B cell (primary cell): ENCODE data around the gene RBMS3. TPM values are rescaled to one million over a fixed set of nuclear protein-coding genes. Genes with fewer than 3 reads are reported as not detected.
"Not testable (repeated sequence)": the region's sequence is repeated elsewhere in the genome, so short reads cannot be mapped to it uniquely, and the experiment has no call there.

Source experiments
- ATAC-seq: fragments of 200-7000 bp; cut with Tn5 transposase; one replicate; pipeline ENCODE4 v1.10.0; 2021; ENCODE audit warnings: low read depth, mild to moderate bottlenecking, moderate number of reproducible peaks, moderate library complexity
- CTCF ChIA-PET: fragments of 350-600 bp; sonication (Branson Sonifier 250); formaldehyde crosslinking; loops from one replicate; lab custom pipeline; 2021; ENCODE audit warnings: antibody characterized with exemption, inconsistent platforms; lab: Charles Lee
- POLR2A ChIA-PET: fragments of 350-600 bp; sonication (Branson Sonifier 250); formaldehyde crosslinking; loops from one replicate; lab custom pipeline; 2021; ENCODE audit warnings: antibody characterized with exemption; lab: Charles Lee
- DNase-seq: peaks from one replicate; pipeline ENCODE4 v3.0.0; 2013
- H2AFZ ChIP-seq: 2 replicates; pipeline ENCODE4 v1.6.1; 2012; ENCODE audit warnings: mild to moderate bottlenecking, low read depth, low read length; ENCODE audit not compliant: insufficient read depth, poor library complexity, severe bottlenecking
- H3K27ac ChIP-seq, 2 donors: 1 replicate in 1 of 2; 2 replicates in 1 of 2; pipeline ENCODE4 v1.5.1; 2012 to 2013; ENCODE audit warnings: low read length in 2 of 2, mild to moderate bottlenecking in 2 of 2, moderate library complexity in 1 of 2
- H3K27me3 ChIP-seq, 4 experiments: fragments of 200-600 bp in 1 of 4; sonication (generic) in 1 of 4; replicated peaks in 1 of 4; 1 replicate in 2 of 4; 2 replicates in 2 of 4; pipeline versions ENCODE4 v1.6.1 to v1.7.0; 2013 to 2016; ENCODE audit warnings: low read length in 3 of 4, mild to moderate bottlenecking in 2 of 4, mixed read lengths in 1 of 4, moderate library complexity in 1 of 4; ENCODE audit not compliant: insufficient read depth in 4 of 4, control insufficient read depth in 3 of 4; ENCODE audit errors: control extremely low read depth in 1 of 4
- H3K36me3 ChIP-seq, 2 experiments: replicated peaks in 1 of 2; 1 replicate in 1 of 2; 2 replicates in 1 of 2; pipeline versions ENCODE4 v1.6.1 to v1.7.1; 2013; ENCODE audit warnings: low read length in 1 of 2; ENCODE audit not compliant: insufficient read depth in 2 of 2, control insufficient read depth in 1 of 2; ENCODE audit errors: control extremely low read depth in 1 of 2, extremely low read depth in 1 of 2
- H3K4me1 ChIP-seq, 2 donors: fragments of 200-600 bp in 1 of 2; sonication (generic) in 1 of 2; 1 replicate in 1 of 2; 2 replicates in 1 of 2; pipeline versions ENCODE4 v1.5.1 to v1.6.1; 2013 to 2017; ENCODE audit warnings: low read length in 2 of 2; ENCODE audit not compliant: control insufficient read depth in 2 of 2, insufficient read depth in 2 of 2
- H3K4me2 ChIP-seq: replicated peaks from 2 replicates; pipeline ENCODE3; 2012; ENCODE audit warnings: mild to moderate bottlenecking, low read depth, low read length; ENCODE audit not compliant: poor library complexity, severe bottlenecking
- H3K4me3 ChIP-seq, 5 experiments: fragments of 200-600 bp in 1 of 5; sonication (generic) in 1 of 5; 1 replicate in 3 of 5; 2 replicates in 2 of 5; pipeline versions ENCODE4 v1.5.1 to v1.7.0; 2011 to 2016; ENCODE audit warnings: low read length in 4 of 5, mild to moderate bottlenecking in 4 of 5, low read depth in 2 of 5, control low read depth in 1 of 5, moderate library complexity in 1 of 5; ENCODE audit not compliant: insufficient read depth in 1 of 5; ENCODE audit errors: control extremely low read depth in 1 of 5, extremely low read depth in 1 of 5
- H3K79me2 ChIP-seq: fragments of 200-600 bp; sonication (generic); one replicate; pipeline ENCODE4 v1.6.0; 2016; ENCODE audit warnings: low read length; ENCODE audit not compliant: control insufficient read depth, insufficient read depth
- H3K9ac ChIP-seq: fragments of 200-600 bp; sonication (generic); 2 replicates; pipeline ENCODE4 v1.6.1; 2017; ENCODE audit warnings: mild to moderate bottlenecking, low read length, moderate library complexity
- H3K9me3 ChIP-seq, 3 donors: one replicate each; pipeline versions ENCODE4 v1.6.1 to v1.7.1; 2013; ENCODE audit warnings: low read length in 2 of 3; ENCODE audit not compliant: control insufficient read depth in 2 of 3, insufficient read depth in 1 of 3; ENCODE audit errors: control extremely low read depth in 1 of 3
- H4K20me1 ChIP-seq: 2 replicates; pipeline ENCODE4 v1.6.0; 2012; ENCODE audit warnings: mild to moderate bottlenecking, low read length; ENCODE audit not compliant: insufficient read depth, control insufficient read depth, poor library complexity, severe bottlenecking
- H3K27ac Mint-ChIP-seq: one replicate; pipeline ENCODE4 v1.8.0; 2021; ENCODE audit warnings: mixed read lengths
- H3K27me3 Mint-ChIP-seq: one replicate; pipeline ENCODE4 v1.8.0; 2021; ENCODE audit warnings: mixed read lengths
- H3K4me1 Mint-ChIP-seq: one replicate; pipeline ENCODE4 v1.8.0; 2021; ENCODE audit warnings: mixed read lengths
- H3K4me3 Mint-ChIP-seq: one replicate; pipeline ENCODE4 v1.8.0; 2021; ENCODE audit warnings: mixed read lengths
- H3K9me3 Mint-ChIP-seq: one replicate; pipeline ENCODE4 v1.8.0; 2022; ENCODE audit warnings: mixed read lengths; ENCODE audit not compliant: insufficient read depth
- EZH2 ChIP-seq: IDR thresholded peaks from 2 replicates; pipeline ENCODE4 v1.6.1; 2012; ENCODE audit warnings: borderline replicate concordance, low read depth, mild to moderate bottlenecking, moderate library complexity, low read length; ENCODE audit not compliant: insufficient read depth, poor library complexity, severe bottlenecking
- WGBS: methylation state at CpG from one replicate; pipeline ENCODE4 v1.1.5; 2013; ENCODE audit warnings: missing lambda C conversion rate; ENCODE audit not compliant: insufficient coverage; 5-methylcytosine and 5-hydroxymethylcytosine counted together
- intact Hi-C: fragments of 100-400 bp; cut with micrococcal nuclease; formaldehyde crosslinking; loops from one replicate; pipeline ENCODE4 v1.10.0; 2022
- polyA plus RNA-seq: library from polyadenylated mRNA; depleted of rRNA; stranded (reverse); fragments of >200 nt; gene quantifications from 2 replicates; pipeline ENCODE4 v1.2.3, GENCODE V29; 2012
- total RNA-seq, 2 donors: library from RNA; stranded (reverse); fragments of 120-200 nt in 1 of 2; gene quantifications; 1 replicate in 1 of 2; 2 replicates in 1 of 2; pipeline versions ENCODE4 v1.2.3 to v1.2.4, GENCODE V29; 2013 to 2022
- TF ChIP-seq, protein P1 (sequence below): fragments of 200-600 bp; IDR thresholded peaks from one replicate; pipeline ENCODE4 v1.8.0; 2022; ENCODE audit warnings: antibody characterized with exemption, mild to moderate bottlenecking

RBMS3 gene
- total and polyA plus RNA-seq, 2 donors (not counting 1 experiment from before 2014, with no cell fraction given), result not detected

- 100% methylated on average over 1 of the region's 2 CpGs for WGBS
- H3K27me3 Mint-ChIP-seq, result no peaks in the 10 kb centered on the region
- ChIA-PET POLR2A (no interaction called here), CTCF (no interaction called here)
- no peaks in the 10 kb centered on the region for H3K36me3 ChIP-seq
- no peaks in the 10 kb centered on the region for H3K79me2 ChIP-seq
- no peak overlapping the region for H3K9ac ChIP-seq
- H3K27ac Mint-ChIP-seq, result no peak overlapping the region
- ATAC-seq, result no peak
- H3K9me3 Mint-ChIP-seq, result peaks cover 2% of the 10 kb centered on the region
- H3K27ac ChIP-seq, result no peak overlapping the region
- no peaks in the 10 kb centered on the region for H3K4me1 ChIP-seq
- no peak overlapping the region for H3K4me3 Mint-ChIP-seq
- TF ChIP-seq, protein P1, sequence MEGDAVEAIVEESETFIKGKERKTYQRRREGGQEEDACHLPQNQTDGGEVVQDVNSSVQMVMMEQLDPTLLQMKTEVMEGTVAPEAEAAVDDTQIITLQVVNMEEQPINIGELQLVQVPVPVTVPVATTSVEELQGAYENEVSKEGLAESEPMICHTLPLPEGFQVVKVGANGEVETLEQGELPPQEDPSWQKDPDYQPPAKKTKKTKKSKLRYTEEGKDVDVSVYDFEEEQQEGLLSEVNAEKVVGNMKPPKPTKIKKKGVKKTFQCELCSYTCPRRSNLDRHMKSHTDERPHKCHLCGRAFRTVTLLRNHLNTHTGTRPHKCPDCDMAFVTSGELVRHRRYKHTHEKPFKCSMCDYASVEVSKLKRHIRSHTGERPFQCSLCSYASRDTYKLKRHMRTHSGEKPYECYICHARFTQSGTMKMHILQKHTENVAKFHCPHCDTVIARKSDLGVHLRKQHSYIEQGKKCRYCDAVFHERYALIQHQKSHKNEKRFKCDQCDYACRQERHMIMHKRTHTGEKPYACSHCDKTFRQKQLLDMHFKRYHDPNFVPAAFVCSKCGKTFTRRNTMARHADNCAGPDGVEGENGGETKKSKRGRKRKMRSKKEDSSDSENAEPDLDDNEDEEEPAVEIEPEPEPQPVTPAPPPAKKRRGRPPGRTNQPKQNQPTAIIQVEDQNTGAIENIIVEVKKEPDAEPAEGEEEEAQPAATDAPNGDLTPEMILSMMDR, result no peak
- TF ChIP-seq EZH2, result no peak
- no peaks in the 10 kb centered on the region for H3K27me3 ChIP-seq
- H3K4me2 ChIP-seq, result no peak overlapping the region
- H2AFZ ChIP-seq, result no peak overlapping the region
- H4K20me1 ChIP-seq, result no peaks in the 10 kb centered on the region
- no peak overlapping the region for H3K4me3 ChIP-seq
- DNase-seq, result no peak
- no peaks in the 10 kb centered on the region for H3K4me1 Mint-ChIP-seq
- intact Hi-C loops, result no loop called here
- H3K9me3 ChIP-seq, result peaks cover 0 to 6% (median 0%) of the 10 kb centered on the region in 3 donors
Observed at GRCh38 chr3:29668233-29668632, 387.4 kb downstream of the RBMS3 start.

DNA sequence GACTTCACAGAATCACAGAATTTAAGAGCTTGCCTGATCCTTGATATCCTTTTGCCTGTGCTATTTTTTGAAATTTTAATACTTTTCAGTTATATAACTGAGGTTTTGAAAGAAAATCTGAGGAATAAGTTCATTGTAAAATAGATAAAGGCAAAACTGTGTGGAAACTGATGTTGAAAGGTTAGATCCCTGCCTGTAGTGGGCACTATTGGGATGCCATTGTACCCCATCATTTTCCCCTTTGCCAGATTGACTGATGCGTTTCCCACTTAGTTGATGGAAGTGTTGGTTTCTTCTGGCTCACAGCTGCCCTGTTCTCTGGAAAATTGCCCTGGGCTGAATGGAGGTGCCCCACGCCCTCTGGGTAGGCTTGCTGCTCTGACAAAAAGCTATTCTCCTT lies 387.9 kb downstream of the RBMS3 start:
- intact Hi-C loops, result no loop called here
- ChIA-PET POLR2A (no interaction called here), CTCF (no interaction called here)
- Mint-ChIP-seq H3K27me3 (no peaks in the 10 kb centered on the region), H3K9me3 (peaks cover 2% of the 10 kb centered on the region), H3K4me1 (no peaks in the 10 kb centered on the region), H3K4me3 (no peak overlapping the region), H3K27ac (no peak overlapping the region)
- ATAC-seq (no peak), DNase-seq (no peak)
- Histone ChIP-seq H3K79me2 (no peaks in the 10 kb centered on the region), H3K9me3 (peaks cover 0 to 6% (median 0%) of the 10 kb centered on the region in 3 donors), H3K36me3 (no peaks in the 10 kb centered on the region), H3K27me3 (no peaks in the 10 kb centered on the region), H3K9ac (no peak overlapping the region), H3K4me2 (no peak overlapping the region), H2AFZ (no peak overlapping the region), H3K27ac (no peak overlapping the region), H3K4me3 (no peak overlapping the region), H4K20me1 (no peaks in the 10 kb centered on the region), H3K4me1 (no peaks in the 10 kb centered on the region)
- TF ChIP-seq, protein P1, result no peak
- TF ChIP-seq EZH2, result no peak
- 80% methylated on average over 1 of the region's 2 CpGs for WGBS

- CTCF ChIA-PET, H3K4me1 Mint-ChIP-seq, H3K9me3 ChIP-seq, H3K4me2 ChIP-seq, H3K36me3 ChIP-seq, H4K20me1 ChIP-seq, ATAC-seq, H3K79me2 ChIP-seq, H3K27me3 Mint-ChIP-seq, H3K4me1 ChIP-seq, H3K4me3 ChIP-seq, H3K27me3 ChIP-seq, DNase-seq, H2AFZ ChIP-seq, H3K27ac Mint-ChIP-seq, H3K4me3 Mint-ChIP-seq, H3K27ac ChIP-seq, intact Hi-C loops, POLR2A ChIA-PET, H3K9me3 Mint-ChIP-seq, H3K9ac ChIP-seq: not testable (repeated sequence)
- 94% methylated on average over 7 of the region's 7 CpGs for WGBS
Observed at GRCh38 chr3:29670476-29670875, 389.6 kb downstream of the RBMS3 start.
